ENCODE data around the gene CCDC28A.

The CCDC28A gene

DNA sequence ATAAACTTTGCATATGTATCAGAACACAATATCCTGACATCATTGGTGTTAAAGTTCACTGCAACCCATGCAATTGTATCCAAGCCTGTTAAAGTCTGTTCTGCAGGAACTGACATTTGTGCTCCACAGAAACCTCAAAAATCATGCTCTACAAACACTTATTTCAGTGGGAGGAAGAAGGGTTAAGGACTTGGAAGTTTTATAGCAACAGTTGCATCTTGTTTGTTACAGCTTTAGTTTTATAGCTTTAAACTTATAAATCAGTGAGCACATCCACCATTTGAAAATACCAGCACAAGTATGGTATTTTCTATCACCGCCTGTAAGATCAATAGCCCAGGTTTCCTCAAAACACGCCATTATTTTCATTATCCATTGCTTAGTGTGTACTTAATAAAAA is 23.2 kb downstream of the CCDC28A start:
- DNase-seq, result no peak

DNA sequence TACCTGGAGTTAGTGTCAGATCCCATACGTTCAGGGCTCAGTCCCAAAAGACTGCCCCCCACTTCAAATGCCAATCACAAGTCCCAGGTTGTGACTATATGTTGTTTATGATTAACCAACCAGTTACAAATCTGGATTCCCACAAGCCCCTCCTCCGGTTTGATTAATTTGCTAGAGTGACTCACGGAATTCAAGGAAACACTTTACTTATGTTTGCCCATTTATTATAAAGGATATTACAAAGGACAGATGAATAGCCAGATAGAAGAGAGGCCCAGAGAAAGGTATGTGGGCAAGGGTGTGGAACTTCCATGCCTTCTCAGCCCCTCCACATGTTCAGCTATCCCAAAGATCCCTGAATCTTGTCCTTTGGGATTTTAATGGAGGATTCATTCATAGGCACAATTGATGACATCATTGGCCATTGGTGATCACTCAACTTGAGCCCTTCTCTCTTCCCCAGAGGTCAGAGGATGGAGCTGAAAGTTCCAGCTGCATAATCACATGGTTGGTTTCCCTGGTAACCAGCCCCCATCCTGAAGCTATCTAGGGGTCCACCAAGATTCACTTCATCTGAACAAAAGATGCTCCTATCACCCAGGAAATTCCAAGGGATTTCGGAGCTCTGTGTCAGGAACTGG is 24.4 kb downstream of the CCDC28A start:
- no peak for DNase-seq

DNA sequence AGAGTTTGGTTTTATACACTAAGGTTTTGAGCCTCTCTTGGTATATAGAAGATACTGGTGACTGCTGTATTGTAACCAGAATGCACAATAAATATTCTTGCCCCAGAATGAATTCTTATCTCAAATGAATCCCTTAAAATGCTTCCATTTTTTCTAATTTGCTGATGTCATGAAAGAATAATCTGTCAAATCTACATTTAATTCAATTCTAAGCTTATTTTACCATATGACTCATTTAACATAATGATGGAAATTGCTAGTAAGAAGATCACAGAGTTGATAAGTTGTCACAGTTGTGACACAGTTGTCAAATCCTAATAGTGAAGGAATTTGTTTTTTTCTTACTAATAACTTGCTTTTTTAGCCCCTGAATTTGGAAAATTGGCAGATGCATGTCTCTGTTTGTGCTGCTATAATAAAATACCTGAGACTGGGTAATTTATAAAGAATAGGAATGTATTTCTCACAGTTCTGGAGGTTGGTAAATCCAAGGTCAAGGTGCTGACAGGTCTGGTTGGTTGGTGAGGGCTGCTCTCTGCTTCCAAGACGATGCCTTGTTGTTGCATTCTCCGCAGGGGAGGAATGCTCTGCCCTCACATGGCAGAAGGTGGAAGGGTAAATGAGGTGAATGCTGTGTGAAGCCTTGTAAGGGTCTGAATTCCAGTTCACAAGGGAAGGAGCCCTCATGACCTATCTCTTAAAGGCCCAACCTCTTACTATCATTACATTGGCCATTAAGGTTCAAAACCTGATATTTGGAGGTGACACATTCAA is 27.0 kb downstream of the CCDC28A start:
- no peak for DNase-seq

GRCh38 chr6:138803331-138803730 is 29.8 kb downstream of the CCDC28A start:
- no peak for DNase-seq

GRCh38 chr6:138803861-138804260 is 30.3 kb downstream of the CCDC28A start:
- no peak for DNase-seq

DNA sequence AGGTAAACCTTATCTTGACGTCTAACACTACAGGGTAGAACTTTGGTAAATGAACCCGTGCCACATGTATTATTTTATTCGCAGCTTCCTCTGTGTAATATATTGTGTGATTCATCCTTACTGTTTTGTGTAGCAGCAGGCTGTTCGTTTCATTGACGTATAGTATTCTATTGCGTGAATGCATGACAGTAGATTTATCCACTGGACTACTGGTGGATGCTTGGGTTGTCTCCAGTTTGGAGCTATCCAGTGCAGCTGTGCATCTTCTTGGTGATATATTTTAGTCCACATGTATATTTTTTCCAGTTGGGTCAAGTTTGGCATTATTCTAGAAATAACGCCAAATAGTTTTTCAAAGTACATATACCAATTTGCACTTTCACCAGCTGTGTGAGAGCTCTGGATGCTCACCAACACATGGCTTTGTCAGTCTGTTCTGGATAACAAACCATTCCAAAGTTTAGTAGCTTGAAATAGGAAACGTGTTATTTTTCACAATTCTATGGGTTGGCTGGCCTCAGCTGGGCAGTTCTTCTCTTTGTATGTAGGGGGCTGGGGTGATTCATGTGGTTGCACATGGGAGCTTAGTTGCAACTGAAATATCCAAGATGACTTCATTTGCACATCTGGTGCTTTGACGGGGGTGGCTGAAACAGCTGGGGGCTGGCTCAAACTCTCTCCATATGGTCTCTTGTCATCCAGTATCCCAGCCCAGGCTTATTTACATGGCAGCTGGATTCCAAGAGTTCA is 31.6 kb downstream of the CCDC28A start:
- no peak for DNase-seq

- no peak for DNase-seq
Observed at GRCh38 chr6:138806889-138807288, 33.3 kb downstream of the CCDC28A start.

DNA sequence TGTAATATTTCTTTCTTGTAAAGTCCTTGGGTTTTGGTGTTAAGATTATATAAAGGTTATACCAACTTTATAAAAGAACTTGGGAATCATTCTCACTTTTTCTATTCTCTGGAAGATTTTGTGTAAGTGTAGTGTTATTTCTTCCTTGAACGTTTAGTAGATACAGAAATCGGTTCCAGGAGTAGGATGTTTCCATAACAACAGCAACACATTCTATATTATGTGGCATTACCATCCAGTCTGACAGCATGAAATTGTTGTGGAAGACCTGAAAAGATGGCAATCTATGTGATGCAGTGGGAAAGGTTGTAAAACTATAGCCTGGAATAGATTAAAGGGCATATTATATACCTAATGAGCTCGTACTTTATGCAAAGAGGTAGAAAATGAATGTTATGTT is 36.1 kb downstream of the CCDC28A start:
- no peak for DNase-seq

GRCh38 chr6:138811866-138812265 is 38.3 kb downstream of the CCDC28A start:
- DNase-seq, result no peak

- peak; percentile 78 for DNase-seq
Observed at GRCh38 chr6:138814179-138814834, 40.7 kb downstream of the CCDC28A start.

- no peak for DNase-seq
Observed at GRCh38 chr6:138815221-138815620, 41.7 kb downstream of the CCDC28A start.

DNA sequence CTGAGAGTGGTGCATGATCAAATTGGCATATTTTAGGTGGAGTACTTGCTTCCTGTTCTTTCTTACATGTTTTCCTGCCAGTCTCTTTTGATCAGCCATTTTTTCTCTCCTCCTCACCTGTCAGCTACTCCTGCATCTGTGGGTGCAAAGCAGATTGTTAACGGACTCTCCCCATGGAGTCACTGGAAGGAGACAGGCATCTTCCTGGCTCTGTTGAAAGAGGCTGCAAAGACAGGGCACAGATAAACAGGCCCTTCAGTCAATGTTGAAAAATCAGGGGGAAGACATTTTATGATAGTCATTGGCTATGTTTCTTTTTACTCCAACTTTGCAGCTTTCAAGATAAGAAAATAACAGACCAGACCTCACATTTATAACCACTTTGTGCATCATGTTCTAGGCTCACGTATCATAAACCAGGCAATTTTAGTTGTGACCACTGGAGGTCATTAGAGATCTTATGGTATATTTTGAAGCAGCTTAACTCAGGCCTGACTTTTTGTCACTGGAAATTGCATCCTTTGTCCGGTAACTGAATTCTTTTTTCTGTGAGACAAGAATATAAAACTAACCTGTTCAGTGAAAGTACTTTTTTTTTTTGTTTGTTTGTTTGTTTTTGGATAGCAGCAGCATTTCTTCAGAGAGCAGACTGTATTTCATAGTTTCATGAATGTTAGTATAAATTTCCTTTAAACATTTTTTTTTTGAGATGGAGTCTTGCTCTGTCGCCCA is 42.4 kb downstream of the CCDC28A start:
- DNase-seq, result peak; percentile 39

- DNase-seq, result peak; percentile 34
Observed at GRCh38 chr6:138817799-138818198, 44.2 kb downstream of the CCDC28A start.

GRCh38 chr6:138818496-138819194 is 45.1 kb downstream of the CCDC28A start:
- no peak for DNase-seq

DNA sequence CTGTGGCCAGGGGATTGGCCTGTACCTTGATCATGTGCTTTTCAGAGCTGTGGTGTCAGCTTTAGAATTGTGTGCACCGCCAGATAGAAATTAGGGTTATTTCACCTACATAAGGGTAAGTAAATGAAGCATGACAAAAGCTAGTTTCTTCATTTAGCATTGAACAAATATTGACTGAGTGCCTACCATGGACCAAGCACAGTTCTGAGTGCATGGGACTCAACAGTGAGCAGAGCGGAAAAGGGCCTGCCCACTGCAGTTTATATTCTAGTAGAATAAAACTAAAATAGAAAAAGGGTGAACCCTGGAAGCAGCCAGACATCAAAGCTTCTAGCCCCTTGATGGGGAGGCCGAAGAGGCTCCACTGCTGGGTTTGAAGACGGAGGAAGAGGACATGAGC is 48.0 kb downstream of the CCDC28A start:
- DNase-seq, result no peak

- no peak for DNase-seq
Observed at GRCh38 chr6:138824482-138825144, 51.0 kb downstream of the CCDC28A start.

DNA sequence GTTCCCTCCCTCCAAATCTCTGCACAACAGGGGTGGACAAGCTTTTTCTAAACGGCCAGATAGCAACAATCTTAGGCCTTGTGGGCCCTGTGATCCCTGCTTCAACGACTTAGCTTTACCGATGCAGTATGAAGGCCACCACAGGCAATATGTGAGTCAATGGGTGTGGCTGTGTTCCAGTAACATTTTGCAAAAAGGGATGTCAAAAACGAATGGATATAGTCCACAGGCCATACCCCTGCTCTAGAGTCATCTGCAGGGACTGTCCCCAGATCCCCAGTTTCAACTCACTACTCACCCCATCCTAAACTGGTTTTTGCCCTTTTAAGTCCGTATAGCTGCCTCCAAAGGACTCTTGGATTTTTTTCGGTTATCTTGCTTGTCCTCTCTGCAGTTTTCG is 56.7 kb downstream of the CCDC28A start:
- DNase-seq, result no peak

DNA sequence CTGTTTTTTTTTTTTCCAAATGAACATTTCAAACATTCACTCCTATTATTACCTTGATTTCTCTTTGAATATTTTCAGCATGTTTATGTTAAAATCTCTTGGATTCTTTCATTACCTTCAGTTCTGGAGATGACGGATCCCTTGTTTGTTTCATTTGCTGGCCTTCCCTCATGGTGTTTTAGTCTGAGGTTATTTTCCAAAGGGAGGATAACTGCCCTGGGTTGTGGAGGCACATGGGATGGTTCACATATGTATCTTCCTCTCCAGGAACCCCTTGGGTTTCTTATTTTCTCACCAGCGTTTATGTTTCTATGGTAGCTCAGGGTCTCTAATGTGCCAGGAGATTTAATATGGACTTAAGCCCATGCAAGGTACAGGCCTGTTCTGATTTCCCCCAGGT is 58.6 kb downstream of the CCDC28A start:
- no peak for DNase-seq

DNA sequence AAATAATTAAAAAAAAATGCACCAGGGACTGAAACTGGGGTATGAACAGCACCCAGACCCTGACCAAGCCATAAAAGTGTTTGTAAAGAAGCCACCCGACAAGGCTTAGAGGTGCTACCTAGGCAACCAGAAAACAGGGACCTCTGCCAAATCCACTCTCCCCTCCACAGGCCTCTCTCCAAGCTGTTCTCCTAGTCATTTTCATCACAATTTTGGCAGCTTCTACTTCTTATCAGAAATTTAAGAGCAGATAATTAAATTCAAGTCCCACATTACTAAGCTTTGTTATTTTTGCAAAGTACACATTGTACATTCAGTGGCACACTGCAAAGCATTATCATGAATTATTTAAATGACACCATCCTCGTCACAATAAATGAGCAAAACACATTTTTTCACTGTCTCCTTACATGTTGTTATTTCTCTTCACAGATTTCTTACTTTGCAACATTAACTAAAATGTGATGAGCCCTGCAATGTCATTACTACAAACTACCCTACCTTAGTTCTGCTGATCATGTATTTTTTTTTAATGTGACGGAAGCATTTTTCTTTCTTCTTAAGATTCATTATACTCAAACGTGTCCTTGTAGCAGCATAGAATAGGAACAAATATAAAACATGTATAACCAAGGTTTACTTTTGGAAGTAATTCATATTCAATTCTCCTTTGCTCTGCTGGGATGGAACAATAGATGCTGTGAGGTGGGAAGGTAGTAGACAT is 60.4 kb downstream of the CCDC28A start:
- DNase-seq, result peak; percentile 50

- DNase-seq, result no peak
Observed at GRCh38 chr6:138837246-138837645, 63.7 kb downstream of the CCDC28A start.
